Right ventricle myocardium inferior (tissue), 1 donor: ENCODE results near the gene RCC1. TPM values are rescaled to one million over a fixed set of nuclear protein-coding genes. Genes with fewer than 3 reads are reported as not detected.
"Not testable (repeated sequence)": the region's sequence is repeated elsewhere in the genome, so short reads cannot be mapped to it uniquely, and the experiment has no call there.

Source experiments
- ATAC-seq: fragments of 200-7000 bp; cut with Tn5 transposase; one replicate; pipeline ENCODE4 v1.9.1; 2020; ENCODE audit warnings: mild to moderate bottlenecking, moderate library complexity
- DNase-seq: peaks from one replicate; pipeline ENCODE4 v3.0.0; 2021; ENCODE audit errors: missing footprints
- intact Hi-C: fragments of 100-400 bp; cut with DNase I; formaldehyde crosslinking; loops from one replicate; pipeline ENCODE4 v1.11.0; 2022
- long read RNA-seq: library from polyadenylated mRNA; unstranded; transcript quantifications from one replicate; pipeline ENCODE4 v2.0.0, GENCODE V29; 2021
- total RNA-seq: library from RNA; stranded (reverse); fragmentation: NEBNext Ultra II Directional; extraction: Animal tissue kit (Norgen Biotek cat#: 25700); gene quantifications from one replicate; pipeline ENCODE4 v1.2.1, GENCODE V29; 2021
- donor health status: DM: no; HTN: yes; CAD: no; lungs with severe emphysema.

Gene RCC1
- total RNA-seq = 8.5 TPM
- long read RNA-seq, partial matches to known transcripts = 0 of 4 reads
- long read RNA-seq, other reads (novel, unspliced or antisense) = 3 of 4 reads

GRCh38 chr1:28505406-28506187, at the start of gene RCC1:
RCC1 (plus strand) TSS chr1:28506043; CDS start chr1:28529867, 23,824 bp downstream.
- intact Hi-C loops = loop anchor here (1.0 kb wide), 1 partner anchor 47 kb away; no protein-coding TSS in a partner anchor
- ATAC-seq (peak; percentile 99), DNase-seq (peak; percentile 97)

DNA sequence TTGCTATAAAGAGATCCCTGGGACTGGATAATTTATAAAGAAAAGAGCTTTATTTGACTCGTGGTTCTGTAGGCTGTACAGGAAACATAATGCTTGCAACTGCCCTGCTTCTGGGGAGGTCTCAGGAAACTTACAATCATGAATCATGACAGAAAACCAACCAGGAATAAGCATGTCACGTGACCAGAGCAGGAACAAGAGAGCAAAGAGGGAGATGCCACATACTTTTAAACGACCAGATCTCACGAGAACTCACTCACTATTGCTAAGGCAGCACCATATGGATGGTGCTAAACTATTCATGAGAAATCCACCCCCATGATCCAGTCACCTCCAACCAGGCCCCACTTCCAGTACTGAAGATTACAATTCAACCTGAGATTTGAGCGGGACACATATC, 49.8 kb upstream of the RCC1 start:
- intact Hi-C loops = loop anchor here (5.0 kb wide), 1 partner anchor 44 kb away; no protein-coding TSS in a partner anchor
- DNase-seq (no peak), ATAC-seq (no peak)

DNA sequence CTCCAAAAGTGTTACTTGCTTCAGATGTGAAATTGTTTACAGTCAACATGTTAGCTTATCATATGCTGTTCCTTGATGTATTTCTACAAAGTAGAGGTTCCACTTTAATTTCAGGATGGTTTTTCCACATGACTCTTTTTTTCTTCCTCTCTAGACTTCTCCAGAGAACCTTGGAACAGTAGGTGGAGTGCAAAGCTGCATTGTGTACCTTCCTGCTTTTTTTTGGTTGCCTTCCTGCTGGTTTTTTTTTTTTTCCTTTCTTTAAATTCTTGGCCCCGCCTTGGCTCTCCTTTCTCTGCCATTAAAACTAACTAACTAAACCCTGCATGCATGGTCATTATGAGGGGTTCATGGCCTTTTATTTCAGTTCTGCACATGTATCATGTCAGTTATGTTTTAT, 48.2 kb upstream of the RCC1 start:
- no peak for DNase-seq
- no peak for ATAC-seq
- intact Hi-C loops = loop anchor here (5.0 kb wide), 1 partner anchor 45 kb away; no protein-coding TSS in a partner anchor

GRCh38 chr1:28458237-28459228, 47.3 kb upstream of the RCC1 start:
- ATAC-seq (peak; percentile 13), DNase-seq (no peak)
- intact Hi-C loops = loop anchor here (5.0 kb wide), 1 partner anchor 46 kb away; no protein-coding TSS in a partner anchor

- intact Hi-C loops = no loop called here
- DNase-seq (no peak), ATAC-seq (no peak)
Observed at GRCh38 chr1:28466226-28466778, 39.5 kb upstream of the RCC1 start.

- ATAC-seq = no peak
- intact Hi-C loops = loop anchor here (5.0 kb wide), 1 partner anchor 63 kb away; no protein-coding TSS in a partner anchor
Observed at GRCh38 chr1:28470146-28470545, 35.7 kb upstream of the RCC1 start.

DNA sequence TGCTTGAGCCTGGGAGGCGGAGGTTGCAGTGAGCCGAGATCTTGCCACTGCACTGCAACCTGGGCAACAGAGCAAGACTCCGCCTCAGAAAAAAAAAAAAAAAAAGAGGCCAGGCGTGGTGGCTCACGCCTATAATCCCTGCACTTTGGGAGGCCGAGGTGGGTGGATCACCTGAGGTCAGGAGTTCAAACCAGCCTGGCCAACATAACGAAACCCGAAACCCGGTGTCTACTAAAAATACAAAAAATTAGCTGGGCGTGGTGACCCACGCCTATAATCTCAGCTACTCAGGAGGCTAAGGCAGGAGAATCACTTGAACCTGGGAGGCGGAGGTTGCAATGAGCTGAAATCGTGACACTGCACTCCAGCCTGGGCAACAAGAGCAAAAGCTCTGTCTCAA, 26.3 kb upstream of the RCC1 start:
- intact Hi-C loops, DNase-seq, ATAC-seq: not testable (repeated sequence)

More at GRCh38 chr1:28470146-28470545, 35.7 kb upstream of the RCC1 start:
- DNase-seq = no peak

DNA sequence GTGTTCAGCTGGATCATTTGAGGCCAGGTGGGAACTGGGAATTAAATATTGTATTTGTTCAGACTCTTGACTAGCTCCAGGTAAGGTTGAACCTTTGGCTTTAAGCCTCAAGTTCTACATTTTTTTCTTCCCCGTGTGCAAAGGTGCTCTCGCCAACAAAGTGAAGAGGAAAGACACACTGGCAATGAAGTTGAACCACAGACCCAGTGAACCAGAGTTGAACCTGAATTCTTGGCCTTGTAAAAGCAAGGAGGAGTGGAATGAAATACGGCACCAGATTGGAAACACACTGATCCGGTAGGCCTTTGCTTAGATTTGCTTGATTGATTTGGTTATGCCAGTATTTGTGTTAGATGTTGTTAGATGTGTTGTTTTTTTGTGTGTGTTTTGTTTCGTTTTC, 25.5 kb upstream of the RCC1 start:
- ATAC-seq = no peak
- no peak for DNase-seq
- intact Hi-C loops = no loop called here

DNA sequence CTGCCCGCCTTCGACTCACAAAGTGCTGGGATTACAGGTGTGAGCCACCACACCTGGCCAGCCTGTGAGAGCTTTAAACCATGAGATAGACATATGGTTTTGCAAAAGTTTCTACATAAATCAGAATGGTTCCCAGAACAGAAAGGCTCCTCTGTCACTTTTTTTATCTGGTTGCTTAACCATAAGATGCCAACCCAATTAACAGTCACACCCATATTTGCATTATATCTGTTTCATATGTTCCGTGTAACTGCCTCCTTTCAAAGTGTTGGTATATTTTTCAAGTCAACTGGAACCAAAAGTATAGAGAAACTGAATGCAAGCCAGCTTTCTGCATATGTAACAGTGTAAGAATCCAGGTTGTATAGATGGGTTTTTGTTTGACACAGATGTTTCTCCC, 23.7 kb upstream of the RCC1 start:
- DNase-seq (no peak), ATAC-seq (no peak)
- intact Hi-C loops = no loop called here

- intact Hi-C loops = no loop called here
- ATAC-seq (no peak), DNase-seq (no peak)
Observed at GRCh38 chr1:28482702-28483101, 23.1 kb upstream of the RCC1 start.

- ATAC-seq = no peak
- intact Hi-C loops = no loop called here
Observed at GRCh38 chr1:28494737-28495136, 11.1 kb upstream of the RCC1 start.

GRCh38 chr1:28499553-28499952, 6.3 kb upstream of the RCC1 start:
- intact Hi-C loops = no loop called here
- no peak for ATAC-seq
- DNase-seq = no peak

More at GRCh38 chr1:28494737-28495136, 11.1 kb upstream of the RCC1 start:
- no peak for DNase-seq

DNA sequence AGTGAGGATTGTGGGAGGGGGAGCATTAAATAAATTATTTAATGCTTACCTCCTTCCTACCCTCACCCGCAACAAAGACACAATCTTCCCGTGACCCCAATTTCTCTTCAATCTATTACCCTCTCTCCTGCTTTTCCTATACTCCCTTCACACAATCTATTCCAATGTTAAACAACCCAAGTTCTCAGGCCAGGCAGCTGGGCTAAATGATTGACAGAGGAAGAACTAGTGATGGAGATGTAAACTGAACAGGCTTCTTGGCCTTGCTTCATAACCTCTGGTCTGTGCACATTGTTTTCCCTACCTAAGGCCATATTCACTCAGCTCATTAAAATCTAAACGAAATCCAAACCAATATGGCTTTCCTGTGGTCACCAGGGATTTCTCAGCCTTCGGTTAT, 3.9 kb upstream of the RCC1 start:
- DNase-seq (no peak), ATAC-seq (no peak)
- intact Hi-C loops = no loop called here

DNA sequence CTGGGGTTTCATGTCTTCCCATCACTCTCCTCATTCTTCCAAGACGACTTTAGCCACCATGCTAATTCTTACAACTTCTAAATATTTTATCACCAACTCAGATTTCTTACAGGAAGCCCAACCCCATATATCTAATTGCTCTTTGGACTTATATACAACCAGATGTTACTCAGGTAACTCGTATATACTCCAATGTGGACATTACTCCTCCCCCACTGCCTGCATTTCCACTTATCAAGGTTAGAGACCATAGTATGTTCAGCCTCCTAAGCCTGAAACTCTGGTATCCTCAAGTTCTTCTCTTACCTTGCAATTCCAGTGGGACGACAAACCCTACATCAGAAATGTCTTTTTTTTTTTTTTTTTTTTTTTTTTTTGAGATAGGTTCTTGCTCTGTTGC, 2.7 kb upstream of the RCC1 start:
- no peak for ATAC-seq
- intact Hi-C loops = no loop called here
- no peak for DNase-seq

- intact Hi-C loops = no loop called here
Observed at GRCh38 chr1:28506907-28507246, 1.0 kb downstream of the RCC1 start.

DNA sequence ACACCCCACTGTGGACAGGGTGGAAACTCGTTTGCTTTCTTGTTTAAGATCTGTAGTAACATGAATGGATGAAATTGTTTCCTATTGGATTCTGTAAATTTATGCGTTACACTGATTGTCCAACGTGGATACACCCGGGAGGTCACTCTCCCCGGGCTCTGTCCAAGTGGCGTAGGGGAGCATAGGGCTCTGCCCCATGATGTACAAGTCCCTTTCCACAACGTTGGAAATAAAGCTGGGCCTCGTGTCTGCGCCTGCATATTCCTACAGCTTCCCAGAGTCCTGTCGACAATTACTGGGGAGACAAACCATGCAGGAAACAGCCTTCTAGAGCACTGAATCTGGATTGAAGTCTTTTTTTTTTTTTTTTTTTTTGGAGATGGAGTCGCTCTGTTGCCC, 1.4 kb downstream of the RCC1 start:
- intact Hi-C loops = no loop called here
- ATAC-seq = no peak
- no peak for DNase-seq

More at GRCh38 chr1:28506907-28507246, 1.0 kb downstream of the RCC1 start:
- DNase-seq = no peak
- no peak for ATAC-seq

- ATAC-seq = no peak
- intact Hi-C loops = no loop called here
- no peak for DNase-seq
Observed at GRCh38 chr1:28507646-28508434, 2.0 kb downstream of the RCC1 start.

- intact Hi-C loops = no loop called here
- DNase-seq = no peak
- ATAC-seq = no peak
Observed at GRCh38 chr1:28508435-28508754, 2.6 kb downstream of the RCC1 start.
